Stimulated activated CD4-positive, alpha-beta T cell treated with anti-CD3 and anti-CD28 coated beads, Interleukin-2, amount 100 ng/mL, for 24 hours (primary cell): ENCODE data around the gene JOSD1.

ENCODE experiments used
- DNase-seq, 2 donors: peaks; one replicate each; pipeline ENCODE4 v3.0.0-alpha.2; 2020

Gene JOSD1

GRCh38 chr22:38732251-38732815 is 31.6 kb upstream of the JOSD1 start:
- no peak for DNase-seq

GRCh38 chr22:38731703-38732161 is 31.0 kb upstream of the JOSD1 start:
- DNase-seq, result no peak

GRCh38 chr22:38730411-38730871 is 29.7 kb upstream of the JOSD1 start:
- DNase-seq, result no peak

GRCh38 chr22:38729946-38730345 is 29.2 kb upstream of the JOSD1 start:
- DNase-seq, result no peak

GRCh38 chr22:38728871-38729796 is 28.4 kb upstream of the JOSD1 start:
- DNase-seq, result no peak

GRCh38 chr22:38727530-38728451 is 27.0 kb upstream of the JOSD1 start:
- no peak for DNase-seq

- no peak for DNase-seq
Observed at GRCh38 chr22:38727123-38727522, 26.4 kb upstream of the JOSD1 start.

- no peak for DNase-seq
Observed at GRCh38 chr22:38725900-38726655, 25.3 kb upstream of the JOSD1 start.

GRCh38 chr22:38724926-38725571 is 24.3 kb upstream of the JOSD1 start:
- no peak for DNase-seq

GRCh38 chr22:38724176-38724575 is 23.4 kb upstream of the JOSD1 start:
- DNase-seq, result no peak

GRCh38 chr22:38721551-38721950 is 20.8 kb upstream of the JOSD1 start:
- DNase-seq, result no peak

GRCh38 chr22:38720350-38720749 is 19.6 kb upstream of the JOSD1 start:
- DNase-seq, result no peak

GRCh38 chr22:38719196-38719595 is 18.5 kb upstream of the JOSD1 start:
- no peak for DNase-seq

GRCh38 chr22:38718414-38718813 is 17.7 kb upstream of the JOSD1 start:
- no peak for DNase-seq

- no peak for DNase-seq
Observed at GRCh38 chr22:38717244-38717643, 16.5 kb upstream of the JOSD1 start.

GRCh38 chr22:38716826-38717225 is 16.1 kb upstream of the JOSD1 start:
- no peak for DNase-seq

- DNase-seq, result no peak
Observed at GRCh38 chr22:38716271-38716670, 15.5 kb upstream of the JOSD1 start.

- DNase-seq, result no peak
Observed at GRCh38 chr22:38715852-38716251, 15.1 kb upstream of the JOSD1 start.

- no peak for DNase-seq
Observed at GRCh38 chr22:38715176-38715764, 14.5 kb upstream of the JOSD1 start.

GRCh38 chr22:38713921-38714320 is 13.2 kb upstream of the JOSD1 start:
- DNase-seq, result no peak

- DNase-seq, result no peak
Observed at GRCh38 chr22:38712486-38713207, 11.9 kb upstream of the JOSD1 start.
